ENCODE data around the gene CRYL1. TPM values are rescaled to one million over a fixed set of nuclear protein-coding genes. Genes with fewer than 3 reads are reported as not detected.
A peak's percentile ranks its signal among the peaks of the same experiment; 100 is the strongest.

CRYL1 gene
- polyA plus RNA-seq, 2 of the 4 experiments (the other 2 are of a cell fraction) = 4.1 to 17.4 TPM

GRCh38 chr13:20462921-20463320 lies 62.7 kb downstream of the CRYL1 start (continued):
- TF ChIP-seq PBX3 (IDR thresholded peaks at IDR 0.05) = no peak

GRCh38 chr13:20462533-20462915 lies 63.1 kb downstream of the CRYL1 start:
- Histone ChIP-seq H3K4me1 (peaks cover 5% of the 10 kb centered on the region; the same call in 1 of the 3 replicates), H3K27ac (no peak overlapping the region), H3K9me3 (no peaks in the 10 kb centered on the region), H3K4me2 (no peak overlapping the region), H3K4me3 (no peak overlapping the region)
- ChIA-PET CTCF (no interaction called here), POLR2A (no interaction called here)
- TF ChIP-seq FOXS1 (CRISPR knock-in tag; IDR thresholded peaks at IDR 0.05) = no peak
- TF ChIP-seq EHF (CRISPR knock-in tag; IDR thresholded peaks at IDR 0.05) = no peak
- TF ChIP-seq USF2 (IDR thresholded peaks at IDR 0.05) = no peak
- TF ChIP-seq ELK1 (IDR thresholded peaks at IDR 0.05; ENCODE audit: low read depth, low read length) = no peak
- no peak for TF ChIP-seq FOSL2 (IDR thresholded peaks at IDR 0.05)
- TF ChIP-seq FOSL2 (CRISPR knock-in tag; IDR thresholded peaks at IDR 0.05) = no peak
- ATAC-seq = no peak
- 77% methylated on average over 5 of the region's 6 CpGs for WGBS (ENCODE audit: missing lambda C conversion rate)
- no peak for FAIRE-seq
- no peak for DNase-seq (ENCODE audit: low read depth in 1 of 2, low spot score in 1 of 2)

- H3K9me3 ChIP-seq = no peaks in the 10 kb centered on the region
- CTCF ChIA-PET = no interaction called here
- DNase-seq (ENCODE audit: low read depth in 1 of 2, low spot score in 1 of 2) (no peak), ATAC-seq (no peak), FAIRE-seq (no peak)
- peaks cover 5% of the 10 kb centered on the region; the same call in 1 of the 3 replicates for H3K4me1 ChIP-seq
- no peak overlapping the region for H3K4me2 ChIP-seq
- no peak overlapping the region for H3K4me3 ChIP-seq
- TF ChIP-seq MAZ (IDR thresholded peaks at IDR 0.05; ENCODE audit: borderline replicate concordance, low read depth, low read length) (no peak), HDAC2 (IDR thresholded peaks at IDR 0.05) (no peak), PBX3 (IDR thresholded peaks at IDR 0.05) (no peak), CHD4 (IDR thresholded peaks at IDR 0.05; ENCODE audit: borderline replicate concordance) (no peak), REST (IDR thresholded peaks at IDR 0.05) (no peak), JUNB (IDR thresholded peaks at IDR 0.05) (no peak), MYC (IDR thresholded peaks at IDR 0.05; ENCODE audit: borderline replicate concordance, low read length) (no peak)
- POLR2A ChIA-PET = no interaction called here
- 66% methylated on average over 3 of the region's 8 CpGs for WGBS (ENCODE audit: missing lambda C conversion rate)
- H3K27ac ChIP-seq = peak overlapping the region in 1 of 2 experiments; percentile 30; a peak in 1 of 6 replicates
Measured at GRCh38 chr13:20461860-20462532, 63.7 kb downstream of the CRYL1 start.
